GM23338 (cell line): Measurements from ENCODE around the gene SMYD5. TPM values are rescaled to one million over a fixed set of nuclear protein-coding genes. Genes with fewer than 3 reads are reported as not detected.

Source experiments
- ATAC-seq: fragments of 200-7000 bp; cut with Tn5 transposase; 3 replicates; pipeline ENCODE4 v1.9.1; 2020
- DNase-seq: peaks from one replicate; pipeline ENCODE4 v3.0.0-alpha.2; 2015; ENCODE audit warnings: low spot score
- H2AFZ ChIP-seq: fragments of 200-600 bp; sonication (generic); 2 replicates; pipeline ENCODE4 v1.8.0; 2016; ENCODE audit warnings: antibody characterized with exemption, mild to moderate bottlenecking, moderate library complexity
- H3F3A ChIP-seq: fragments of 200-600 bp; sonication (generic); replicated peaks from 2 replicates; pipeline ENCODE4 v1.8.0; 2017; ENCODE audit warnings: antibody characterized with exemption, mixed run types, low read depth
- H3K27ac ChIP-seq: fragments of 200-600 bp; sonication (generic); 2 replicates; pipeline ENCODE4 v1.6.1; 2016; ENCODE audit warnings: low read depth
- H3K27me3 ChIP-seq: fragments of 200-600 bp; sonication (generic); 2 replicates; pipeline ENCODE4 v1.8.0; 2016; ENCODE audit warnings: mild to moderate bottlenecking, mixed run types, moderate library complexity; ENCODE audit not compliant: insufficient read depth
- H3K36me3 ChIP-seq: fragments of 200-600 bp; sonication (generic); 2 replicates; pipeline ENCODE4 v1.8.0; 2016; ENCODE audit warnings: mild to moderate bottlenecking; ENCODE audit not compliant: insufficient read depth
- H3K4me1 ChIP-seq: fragments of 200-600 bp; sonication (generic); 2 replicates; pipeline ENCODE4 v1.8.0; 2016; ENCODE audit warnings: mild to moderate bottlenecking, moderate library complexity; ENCODE audit not compliant: insufficient read depth
- H3K4me2 ChIP-seq: fragments of 200-600 bp; sonication (generic); 2 replicates; pipeline ENCODE4 v1.7.1; 2017; ENCODE audit warnings: mixed run types
- H3K4me3 ChIP-seq: fragments of 200-600 bp; sonication (generic); 2 replicates; pipeline ENCODE4 v1.6.1; 2016; ENCODE audit warnings: mixed run types
- H3K79me2 ChIP-seq: fragments of 200-600 bp; sonication (generic); replicated peaks from 2 replicates; pipeline ENCODE4 v1.8.0; 2017; ENCODE audit warnings: mild to moderate bottlenecking; ENCODE audit not compliant: insufficient read depth
- H3K9me2 ChIP-seq: fragments of 200-600 bp; sonication (generic); 2 replicates; pipeline ENCODE4 v1.8.0; 2017; ENCODE audit not compliant: insufficient read depth
- H4K20me1 ChIP-seq: fragments of 200-600 bp; sonication (generic); replicated peaks from 2 replicates; pipeline ENCODE4 v1.8.0; 2017; ENCODE audit warnings: mild to moderate bottlenecking; ENCODE audit not compliant: insufficient read depth
- H3K27ac Mint-ChIP-seq: 2 replicates; pipeline ENCODE4 v1.8.0; 2020; ENCODE audit warnings: inconsistent platforms, mild to moderate bottlenecking, moderate library complexity, mixed read lengths
- H3K27me3 Mint-ChIP-seq: 3 replicates; pipeline ENCODE4 v1.8.0; 2022; ENCODE audit warnings: low read depth, mild to moderate bottlenecking, moderate library complexity, mixed read lengths, inconsistent platforms; ENCODE audit not compliant: insufficient read depth, poor library complexity
- H3K36me3 Mint-ChIP-seq: 3 replicates; pipeline ENCODE4 v1.8.0; 2021; ENCODE audit warnings: low read depth, mild to moderate bottlenecking, inconsistent platforms, moderate library complexity, mixed read lengths
- H3K4me1 Mint-ChIP-seq: 3 replicates; pipeline ENCODE4 v1.8.0; 2020; ENCODE audit warnings: mild to moderate bottlenecking, inconsistent platforms, mixed read lengths
- H3K4me3 Mint-ChIP-seq: 3 replicates; pipeline ENCODE4 v1.8.0; 2021; ENCODE audit warnings: moderate library complexity, mild to moderate bottlenecking, inconsistent platforms, mixed read lengths
- H3K9me3 Mint-ChIP-seq: 3 replicates; pipeline ENCODE4 v1.8.0; 2020; ENCODE audit warnings: moderate library complexity, mild to moderate bottlenecking, inconsistent platforms, mixed read lengths
- CREB1 ChIP-seq: fragments of 250-450 bp; sonication (Bioruptor Pico); IDR thresholded peaks from 2 replicates; pipeline ENCODE4 v1.5.0; 2020; ENCODE audit warnings: low read depth, mild to moderate bottlenecking, moderate library complexity
- ETS1 ChIP-seq: IDR thresholded peaks from 2 replicates; pipeline ENCODE4 v1.6.1; 2016; ENCODE audit warnings: antibody characterized with exemption
- EZH2 ChIP-seq: fragments of 200-600 bp; sonication (generic); IDR thresholded peaks from one replicate; pipeline ENCODE4 v1.8.0; 2017; ENCODE audit warnings: antibody characterized with exemption, mild to moderate bottlenecking, low read depth; ENCODE audit not compliant: unreplicated experiment
- EZH2phosphoT487 ChIP-seq: fragments of 200-600 bp; sonication (generic); IDR thresholded peaks from one replicate; pipeline ENCODE4 v1.8.1; 2018; ENCODE audit warnings: antibody characterized with exemption; ENCODE audit not compliant: unreplicated experiment
- JUNB ChIP-seq: IDR thresholded peaks from one replicate; pipeline ENCODE4 v1.6.1; 2016; ENCODE audit warnings: antibody characterized with exemption; ENCODE audit not compliant: unreplicated experiment
- NANOG ChIP-seq: IDR thresholded peaks from 2 replicates; pipeline ENCODE4 v1.6.1; 2016; ENCODE audit warnings: antibody characterized with exemption, borderline replicate concordance
- POLR2AphosphoS5 ChIP-seq: IDR thresholded peaks from 2 replicates; pipeline ENCODE4 v1.6.1; 2016; ENCODE audit warnings: antibody characterized with exemption, low read depth
- STAT1 ChIP-seq: IDR thresholded peaks from one replicate; pipeline ENCODE4 v1.6.1; 2016; ENCODE audit warnings: antibody characterized with exemption; ENCODE audit not compliant: unreplicated experiment
- ZNF114 ChIP-seq: fragments of 250-450 bp; sonication (Bioruptor Pico); IDR thresholded peaks from 2 replicates; pipeline ENCODE4 v1.5.0; 2020; ENCODE audit warnings: mild to moderate bottlenecking, moderate library complexity
- polyA plus RNA-seq: library from polyadenylated mRNA; unstranded; fragments of >200 nt; fragmentation: Nextera tagmentation; extraction: Ambion mirVana; gene quantifications from 2 replicates; pipeline ENCODE4 v1.2.1, GENCODE V29; 2016
- total RNA-seq: library from RNA; depleted of rRNA; stranded (reverse); fragments of >200 nt; shearing (Covaris generic); gene quantifications from 2 replicates; pipeline ENCODE4 v1.2.3, GENCODE V29; 2014

The SMYD5 gene
- total and polyA plus RNA-seq, 2 experiments from 2014 or later, result 20.5 to 45.8 TPM

- Histone ChIP-seq H3K36me3 (no peaks in the 10 kb centered on the region), H3K27me3 (no peaks in the 10 kb centered on the region), H3K9me2 (no peaks in the 10 kb centered on the region), H3K27ac (0 out of 2 replicates have a peak overlapping the region, but pooled peaks have one; percentile 59), H3K4me3 (no peak overlapping the region), H4K20me1 (peaks cover 27% of the 10 kb centered on the region), H3F3A (peaks cover 7% of the 10 kb centered on the region; the same call in 1 of the 2 replicates), H3K4me2 (no peak overlapping the region), H2AFZ (no peak overlapping the region), H3K79me2 (no peaks in the 10 kb centered on the region), H3K4me1 (peaks cover 11% of the 10 kb centered on the region)
- ATAC-seq (peak; percentile 10), DNase-seq (peak; percentile 17)
- no peaks in the 10 kb centered on the region for H3K9me3 Mint-ChIP-seq
- peaks cover 36% of the 10 kb centered on the region for H3K36me3 Mint-ChIP-seq
- H3K27ac Mint-ChIP-seq, result no peak overlapping the region
- H3K4me1 Mint-ChIP-seq, result peaks cover 24% of the 10 kb centered on the region; the same call in 2 of the 3 replicates
- peaks cover 14% of the 10 kb centered on the region for H3K27me3 Mint-ChIP-seq
- no peak for TF ChIP-seq EZH2
- no peak for TF ChIP-seq ZNF114 (CRISPR knock-in tag)
- no peak for TF ChIP-seq STAT1
- no peak for TF ChIP-seq JUNB
- TF ChIP-seq ETS1, result no peak
- no peak for TF ChIP-seq NANOG
- no peak for TF ChIP-seq CREB1
- no peak for TF ChIP-seq EZH2phosphoT487
- H3K4me3 Mint-ChIP-seq, result no peak overlapping the region
Measured at GRCh38 chr2:73256618-73256922, 42.5 kb downstream of the SMYD5 start.

- H3K4me3 Mint-ChIP-seq, result no peak overlapping the region
- peaks cover 27% of the 10 kb centered on the region for H4K20me1 ChIP-seq
- peaks cover 24% of the 10 kb centered on the region; the same call in 2 of the 3 replicates for H3K4me1 Mint-ChIP-seq
- H3K4me2 ChIP-seq, result no peak overlapping the region
- H3K4me3 ChIP-seq, result no peak overlapping the region
- no peak for TF ChIP-seq POLR2AphosphoS5
- no peak for TF ChIP-seq ZNF114 (CRISPR knock-in tag)
- TF ChIP-seq EZH2phosphoT487, result no peak
- no peak for TF ChIP-seq ETS1
- DNase-seq (no peak), ATAC-seq (no peak)
- no peaks in the 10 kb centered on the region for H3K9me2 ChIP-seq
- H3K27me3 Mint-ChIP-seq, result peaks cover 14% of the 10 kb centered on the region
- H3K79me2 ChIP-seq, result no peaks in the 10 kb centered on the region
- no peak overlapping the region; the same call in 1 of the 2 replicates for H3K27ac Mint-ChIP-seq
- H3F3A ChIP-seq, result peaks cover 7% of the 10 kb centered on the region; the same call in 1 of the 2 replicates
- no peaks in the 10 kb centered on the region for H3K36me3 ChIP-seq
- H3K4me1 ChIP-seq, result peaks cover 11% of the 10 kb centered on the region
- H3K27ac ChIP-seq, result 0 out of 2 replicates have a peak overlapping the region, but pooled peaks have one; percentile 59
- H3K36me3 Mint-ChIP-seq, result peaks cover 33% of the 10 kb centered on the region
- H3K27me3 ChIP-seq, result no peaks in the 10 kb centered on the region
- no peak overlapping the region for H2AFZ ChIP-seq
- H3K9me3 Mint-ChIP-seq, result no peaks in the 10 kb centered on the region
Measured at GRCh38 chr2:73257021-73257420, 43.0 kb downstream of the SMYD5 start.
